ENCODE measurements around the gene DNAJC30. TPM values are rescaled to one million over a fixed set of nuclear protein-coding genes. Genes with fewer than 3 reads are reported as not detected.
"Not testable (repeated sequence)": the region's sequence is repeated elsewhere in the genome, so short reads cannot be mapped to it uniquely, and the experiment has no call there.

Gene DNAJC30
- total RNA-seq, 4 donors from 2014 or later: 2.3 to 9.3 (median 5.3) TPM

DNA sequence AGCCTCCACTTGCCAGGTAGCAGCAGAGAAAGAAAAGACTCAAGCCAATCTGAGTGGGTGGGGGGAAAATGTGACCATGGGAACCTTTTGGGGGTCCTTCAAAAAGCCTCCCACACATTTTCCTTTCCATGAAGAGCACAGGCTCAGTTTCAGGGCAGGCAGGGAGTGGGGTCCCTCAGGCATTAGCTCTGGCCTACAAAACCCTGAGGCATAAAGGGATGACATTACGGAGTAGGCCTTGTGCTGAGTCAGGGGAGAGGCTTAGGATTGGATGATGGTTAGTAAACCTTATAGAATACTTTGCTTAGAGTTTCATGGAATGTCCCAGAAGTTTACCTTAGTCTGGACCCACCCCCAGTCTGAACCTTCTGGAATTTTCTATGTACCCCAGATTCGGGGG is 3.5 kb downstream of the DNAJC30 start:
- Histone ChIP-seq H3K27ac (no peak overlapping the region), H3K9me3 (no peaks in the 10 kb centered on the region), H3K27me3 (no peaks in the 10 kb centered on the region), H3K4me1 (peaks cover 0 to 49% (median 11%) of the 10 kb centered on the region in 3 donors), H3K4me3 (no peak overlapping the region), H3K36me3 (peaks cover 0 to 32% of the 10 kb centered on the region in 2 donors)
- WGBS, 2 donors (ENCODE audit: low coverage in 1 of 2): 100% methylated on average over 1 of the region's 2 CpGs; no CpG with 5 or more reads in 1 of the 2 donors
- ATAC-seq: no peak
- no peak for TF ChIP-seq EP300 (IDR thresholded peaks at IDR 0.05)
- no peak for TF ChIP-seq POLR2AphosphoS5 (IDR thresholded peaks at IDR 0.05)
- TF ChIP-seq, protein P1, sequence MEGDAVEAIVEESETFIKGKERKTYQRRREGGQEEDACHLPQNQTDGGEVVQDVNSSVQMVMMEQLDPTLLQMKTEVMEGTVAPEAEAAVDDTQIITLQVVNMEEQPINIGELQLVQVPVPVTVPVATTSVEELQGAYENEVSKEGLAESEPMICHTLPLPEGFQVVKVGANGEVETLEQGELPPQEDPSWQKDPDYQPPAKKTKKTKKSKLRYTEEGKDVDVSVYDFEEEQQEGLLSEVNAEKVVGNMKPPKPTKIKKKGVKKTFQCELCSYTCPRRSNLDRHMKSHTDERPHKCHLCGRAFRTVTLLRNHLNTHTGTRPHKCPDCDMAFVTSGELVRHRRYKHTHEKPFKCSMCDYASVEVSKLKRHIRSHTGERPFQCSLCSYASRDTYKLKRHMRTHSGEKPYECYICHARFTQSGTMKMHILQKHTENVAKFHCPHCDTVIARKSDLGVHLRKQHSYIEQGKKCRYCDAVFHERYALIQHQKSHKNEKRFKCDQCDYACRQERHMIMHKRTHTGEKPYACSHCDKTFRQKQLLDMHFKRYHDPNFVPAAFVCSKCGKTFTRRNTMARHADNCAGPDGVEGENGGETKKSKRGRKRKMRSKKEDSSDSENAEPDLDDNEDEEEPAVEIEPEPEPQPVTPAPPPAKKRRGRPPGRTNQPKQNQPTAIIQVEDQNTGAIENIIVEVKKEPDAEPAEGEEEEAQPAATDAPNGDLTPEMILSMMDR (IDR thresholded peaks at IDR 0.05): no peak
- no peak for TF ChIP-seq POLR2A (IDR thresholded peaks at IDR 0.05)

DNA sequence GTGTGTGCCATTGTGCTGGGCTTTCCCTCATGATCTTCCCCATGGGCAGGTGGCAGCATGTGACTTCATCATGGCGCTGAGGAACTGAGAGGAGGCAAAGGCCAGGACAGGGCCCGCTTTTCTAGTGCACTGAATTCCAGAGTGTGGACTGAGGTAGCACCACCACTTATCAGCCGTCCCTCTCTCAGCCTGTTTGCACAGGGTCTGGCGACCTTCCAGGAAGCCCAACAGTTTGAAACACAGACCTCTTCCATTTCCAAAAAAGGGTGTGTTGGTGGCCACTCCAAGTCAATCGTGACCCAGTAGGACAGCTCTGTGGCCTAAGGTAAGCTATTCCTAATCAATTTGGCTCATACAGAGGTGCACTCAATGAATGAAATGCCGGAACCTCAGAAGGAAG is 4.4 kb downstream of the DNAJC30 start:
- 90 to 100% methylated on average over 1 to 2 of the region's 6 CpGs for WGBS, 2 donors (ENCODE audit: low coverage in 1 of 2)
- H3K27ac ChIP-seq: no peak overlapping the region
- ATAC-seq: no peak
- peaks cover 0 to 41% (median 11%) of the 10 kb centered on the region in 3 donors for H3K4me1 ChIP-seq
- no peak for TF ChIP-seq EP300 (IDR thresholded peaks at IDR 0.05)
- no peak overlapping the region for H3K4me3 ChIP-seq
- no peaks in the 10 kb centered on the region for H3K9me3 ChIP-seq
- H3K27me3 ChIP-seq: no peaks in the 10 kb centered on the region
- H3K36me3 ChIP-seq: peaks cover 0 to 32% of the 10 kb centered on the region in 2 donors

DNA sequence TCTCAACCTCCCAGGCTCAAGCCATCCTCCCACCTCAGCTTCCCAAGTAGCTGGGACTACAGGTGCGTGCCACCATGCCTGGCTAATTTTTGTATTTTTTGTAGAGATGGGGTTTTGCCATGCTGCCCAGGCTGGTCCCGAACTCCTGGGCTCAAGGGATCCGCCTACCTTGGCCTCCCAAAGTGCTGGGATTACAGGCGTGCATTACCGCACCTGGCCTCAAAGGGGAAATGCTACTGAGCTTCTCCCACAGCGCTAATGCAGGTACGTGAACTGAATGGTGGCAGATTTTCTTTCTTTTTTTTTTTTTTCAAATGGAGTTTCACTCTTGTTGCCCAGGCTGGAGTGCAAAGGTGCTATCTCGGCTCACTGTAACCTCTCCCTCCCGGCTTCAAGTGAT is 7.2 kb downstream of the DNAJC30 start:
- 61 to 85% methylated on average over 6 to 7 of the region's 9 CpGs for WGBS, 2 donors (ENCODE audit: low coverage in 1 of 2)
- Histone ChIP-seq H3K4me1 (peaks cover 0 to 23% (median 0%) of the 10 kb centered on the region in 3 donors), H3K36me3 (peaks cover 0 to 39% of the 10 kb centered on the region in 2 donors)
- H3K27me3 ChIP-seq, ATAC-seq, H3K9me3 ChIP-seq, H3K27ac ChIP-seq, H3K4me3 ChIP-seq: not testable (repeated sequence)

DNA sequence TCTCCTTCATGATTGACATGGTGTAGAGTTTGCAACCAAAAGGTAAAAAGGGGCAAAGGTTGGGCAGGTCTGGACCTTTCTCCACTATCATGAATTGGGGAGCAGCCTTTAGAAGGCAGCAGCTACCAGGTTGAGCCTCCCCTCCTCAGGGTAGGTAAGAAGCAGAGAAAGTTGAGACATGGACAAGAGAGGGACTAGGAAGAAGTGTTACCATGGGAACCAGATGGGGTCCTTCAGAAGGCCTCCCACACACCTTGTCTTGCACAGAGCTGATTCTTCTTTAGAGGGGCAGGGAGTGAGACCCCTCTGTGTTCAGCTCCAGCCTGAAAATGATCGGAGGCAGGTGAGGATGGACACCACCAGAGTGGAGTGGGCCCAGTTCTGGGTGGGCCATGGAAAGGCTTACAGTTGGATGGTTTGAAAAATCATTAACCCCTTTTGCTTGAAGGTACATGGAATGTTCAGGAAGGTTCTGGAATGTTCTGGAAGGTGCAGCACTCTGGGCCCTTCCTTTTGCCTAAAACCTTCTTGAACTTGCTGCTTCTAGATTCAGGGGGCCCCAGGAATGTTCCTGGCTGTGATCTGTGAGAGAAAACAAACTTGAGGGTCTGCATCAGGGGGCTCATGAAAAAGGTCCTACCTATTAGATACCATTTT is 8.7 kb downstream of the DNAJC30 start:
- Histone ChIP-seq H3K4me1 (peaks cover 0 to 12% (median 0%) of the 10 kb centered on the region in 3 donors), H3K36me3 (peaks cover 0 to 33% of the 10 kb centered on the region in 2 donors), H3K4me3 (no peak overlapping the region), H3K27ac (no peak overlapping the region), H3K27me3 (no peaks in the 10 kb centered on the region), H3K9me3 (no peaks in the 10 kb centered on the region)
- TF ChIP-seq POLR2A (IDR thresholded peaks at IDR 0.05) (no peak), POLR2AphosphoS5 (IDR thresholded peaks at IDR 0.05) (no peak), EP300 (IDR thresholded peaks at IDR 0.05) (no peak)
- TF ChIP-seq, protein P1 (IDR thresholded peaks at IDR 0.05): no peak
- no CpG with 5 or more reads among the region's 1 CpG for WGBS, 2 donors (ENCODE audit: low coverage in 1 of 2)
- ATAC-seq: no peak

DNA sequence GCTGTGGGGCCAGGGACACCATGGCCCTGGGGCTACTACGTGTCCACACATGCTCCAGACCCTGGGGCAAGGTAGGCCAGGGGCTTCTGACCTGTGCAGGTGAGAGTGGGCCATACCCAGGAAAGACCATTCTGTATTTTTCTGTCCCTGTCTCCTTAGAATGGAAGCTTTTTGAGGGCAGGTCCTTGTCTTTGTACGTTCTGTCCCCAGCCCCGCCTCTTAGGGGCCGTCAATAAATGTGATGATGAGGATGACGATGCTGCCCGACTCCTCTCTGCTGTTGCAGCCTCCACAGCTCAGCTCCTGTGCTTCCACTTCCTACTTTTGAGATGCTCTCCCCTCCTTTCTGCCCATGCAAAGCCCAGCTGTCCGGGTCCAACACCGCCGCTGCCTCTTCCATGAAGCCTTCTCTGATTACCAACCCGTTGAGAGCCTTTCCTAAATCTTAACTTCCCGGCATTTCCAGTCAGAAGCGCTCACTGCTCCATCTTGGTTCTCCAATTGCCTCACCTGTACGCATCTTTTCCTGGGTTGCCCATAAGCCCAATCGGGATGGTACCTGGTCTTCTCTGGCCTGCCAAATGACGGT is 11.3 kb downstream of the DNAJC30 start:
- Histone ChIP-seq H3K36me3 (peaks cover 0 to 11% of the 10 kb centered on the region in 2 donors), H3K9me3 (no peaks in the 10 kb centered on the region), H3K4me3 (no peak overlapping the region), H3K27me3 (no peaks in the 10 kb centered on the region), H3K27ac (no peak overlapping the region), H3K4me1 (peaks cover 0 to 26% (median 9%) of the 10 kb centered on the region in 3 donors)
- WGBS, 2 donors (ENCODE audit: low coverage in 1 of 2): 93 to 98% methylated on average over 9 to 11 of the region's 15 CpGs
- no peak for ATAC-seq
- no peak for TF ChIP-seq POLR2A (IDR thresholded peaks at IDR 0.05)
- no peak for TF ChIP-seq POLR2AphosphoS5 (IDR thresholded peaks at IDR 0.05)
- TF ChIP-seq, protein P1 (IDR thresholded peaks at IDR 0.05): no peak
- no peak for TF ChIP-seq EP300 (IDR thresholded peaks at IDR 0.05)

DNA sequence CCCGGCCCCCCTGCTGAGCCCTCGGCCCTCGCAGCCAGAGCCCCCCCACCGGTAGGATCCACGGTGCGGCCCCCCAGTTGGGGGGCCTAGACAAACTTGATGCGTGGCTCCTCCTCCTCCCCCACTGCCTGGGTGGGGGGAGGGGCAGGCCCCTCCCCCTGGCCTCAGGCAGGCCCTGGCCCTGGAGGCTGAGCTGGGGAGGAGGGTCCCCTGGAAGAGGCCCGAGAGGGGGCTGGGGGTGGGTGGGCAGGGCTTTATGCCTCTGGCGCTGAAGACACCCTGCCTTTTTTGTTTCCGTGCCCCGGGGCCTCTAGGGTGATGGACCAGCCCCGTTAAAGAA is 12.0 kb downstream of the DNAJC30 start:
- no peak overlapping the region for H3K4me3 ChIP-seq
- no peaks in the 10 kb centered on the region for H3K9me3 ChIP-seq
- WGBS, 2 donors (ENCODE audit: low coverage in 1 of 2): no CpG with 5 or more reads among the region's 12 CpGs
- TF ChIP-seq, protein P1 (IDR thresholded peaks at IDR 0.05): no peak
- TF ChIP-seq POLR2A (IDR thresholded peaks at IDR 0.05) (no peak), EP300 (IDR thresholded peaks at IDR 0.05) (no peak), POLR2AphosphoS5 (IDR thresholded peaks at IDR 0.05) (no peak)
- ATAC-seq: no peak
- no peaks in the 10 kb centered on the region for H3K27me3 ChIP-seq
- H3K27ac ChIP-seq: no peak overlapping the region
- H3K36me3 ChIP-seq: peaks cover 0 to 11% of the 10 kb centered on the region in 2 donors
- H3K4me1 ChIP-seq: peaks cover 0 to 26% (median 9%) of the 10 kb centered on the region in 3 donors
